PC-3 (cell line): ENCODE results near the gene NSMF. TPM values are rescaled to one million over a fixed set of nuclear protein-coding genes. Genes with fewer than 3 reads are reported as not detected.

Experiments used
- ATAC-seq: fragments of 200-7000 bp; cut with Tn5 transposase; 2 replicates; pipeline ENCODE4 v1.9.1; 2020; ENCODE audit warnings: mild to moderate bottlenecking, moderate library complexity
- BruUV-seq: library from RNA; stranded (reverse); fragments of 400-500 nt; replicated peaks from 2 replicates; lab custom pipeline; 2021; lab: Mats Ljungman, UMichigan
- CTCF ChIA-PET: fragments of 300-600 bp; sonication (Branson Sonifier 250); formaldehyde crosslinking; loops from one replicate; lab custom pipeline; 2022; ENCODE audit warnings: antibody characterized with exemption; lab: Charles Lee
- POLR2A ChIA-PET: fragments of 300-600 bp; sonication (Branson Sonifier 250); formaldehyde crosslinking; loops from one replicate; lab custom pipeline; 2022; ENCODE audit warnings: antibody characterized with exemption; ENCODE audit not compliant: unreplicated experiment; lab: Charles Lee
- DNase-seq: peaks from one replicate; pipeline ENCODE4 v3.0.0-alpha.2; 2015
- H2AFZ ChIP-seq: fragments of 300-600 bp; sonication (generic); 2 replicates; pipeline ENCODE4 v1.6.0; 2016; ENCODE audit warnings: antibody characterized with exemption, low read length
- H3F3A ChIP-seq: fragments of 300-600 bp; sonication (generic); one replicate; pipeline ENCODE4 v1.6.0; 2017; ENCODE audit warnings: antibody characterized with exemption, low read length, control low read depth, mild to moderate bottlenecking; ENCODE audit not compliant: unreplicated experiment
- H3K27ac ChIP-seq: fragments of 300-600 bp; sonication (generic); 2 replicates; pipeline ENCODE4 v1.5.1; 2016; ENCODE audit warnings: mild to moderate bottlenecking, low read length
- H3K27me3 ChIP-seq: fragments of 300-600 bp; sonication (generic); 2 replicates; pipeline ENCODE4 v1.6.1; 2016; ENCODE audit warnings: low read length, mixed read lengths
- H3K36me3 ChIP-seq: fragments of 300-600 bp; sonication (generic); 2 replicates; pipeline ENCODE4 v1.6.1; 2016; ENCODE audit warnings: low read depth, mixed run types, low read length, mixed read lengths
- H3K4me1 ChIP-seq: fragments of 300-600 bp; sonication (generic); 2 replicates; pipeline ENCODE4 v1.5.1; 2016; ENCODE audit warnings: low read length; ENCODE audit not compliant: insufficient read depth
- H3K4me2 ChIP-seq: fragments of 300-600 bp; sonication (generic); 2 replicates; pipeline ENCODE4 v1.6.0; 2016; ENCODE audit warnings: low read length
- H3K4me3 ChIP-seq: fragments of 300-600 bp; sonication (generic); 2 replicates; pipeline ENCODE4 v1.5.1; 2016; ENCODE audit warnings: mild to moderate bottlenecking, low read length, mixed read lengths
- H3K79me2 ChIP-seq: fragments of 300-600 bp; sonication (generic); 2 replicates; pipeline ENCODE4 v1.6.1; 2017; ENCODE audit warnings: low read length, mixed read lengths
- H3K9ac ChIP-seq: fragments of 300-600 bp; sonication (generic); 2 replicates; pipeline ENCODE4 v1.6.0; 2016; ENCODE audit warnings: mild to moderate bottlenecking, low read length
- H3K9me2 ChIP-seq: fragments of 300-600 bp; sonication (generic); replicated peaks from 2 replicates; pipeline ENCODE4 v1.6.1; 2016; ENCODE audit warnings: mixed run types, low read length, mixed read lengths
- H3K9me3 ChIP-seq: fragments of 300-600 bp; sonication (generic); 2 replicates; pipeline ENCODE4 v1.6.1; 2016; ENCODE audit warnings: low read length, mixed read lengths
- H4K20me1 ChIP-seq: fragments of 300-600 bp; sonication (generic); 2 replicates; pipeline ENCODE4 v1.6.1; 2016; ENCODE audit warnings: low read length, mixed read lengths
- CTCF ChIP-seq: fragments of 300-600 bp; sonication (generic); conservative IDR thresholded peaks from 2 replicates; pipeline ENCODE4 v1.5.1; 2017; ENCODE audit warnings: antibody characterized with exemption, low read depth, mild to moderate bottlenecking, low read length
- EZH2 ChIP-seq: fragments of 300-600 bp; sonication (generic); IDR thresholded peaks from one replicate; pipeline ENCODE4 v1.6.1; 2017; ENCODE audit warnings: antibody characterized with exemption, mild to moderate bottlenecking, low read length; ENCODE audit not compliant: unreplicated experiment
- EZH2phosphoT487 ChIP-seq: fragments of 300-600 bp; sonication (generic); IDR thresholded peaks from 2 replicates; pipeline ENCODE4 v1.6.1; 2018; ENCODE audit warnings: mild to moderate bottlenecking, antibody characterized with exemption, low read length, borderline replicate concordance
- intact Hi-C: fragments of 100-400 bp; cut with micrococcal nuclease; formaldehyde crosslinking; loops from 2 replicates; pipeline ENCODE4 v1.9.0; 2023
- total RNA-seq: library from RNA; depleted of rRNA; stranded (reverse); fragments of >200 nt; gene quantifications from 2 replicates; pipeline ENCODE4 v1.2.3, GENCODE V29; 2014

The NSMF gene
- total RNA-seq, 1 experiment from 2014 or later: 30.8 TPM

GRCh38 chr9:137455359-137455991, 3.7 kb downstream of the NSMF start:
- CTCF ChIA-PET: no interaction called here
- no peaks in the 10 kb centered on the region for H4K20me1 ChIP-seq
- H3K9me2 ChIP-seq: no peaks in the 10 kb centered on the region
- no peaks in the 10 kb centered on the region for H3K36me3 ChIP-seq
- no TSS peak for BruUV-seq
- H3K9ac ChIP-seq: no peak overlapping the region
- DNase-seq (no peak), ATAC-seq (no peak)
- H3K27me3 ChIP-seq: no peaks in the 10 kb centered on the region
- no peak overlapping the region for H2AFZ ChIP-seq
- peaks cover 13% of the 10 kb centered on the region; the same call in 1 of the 2 replicates for H3K79me2 ChIP-seq
- no peak overlapping the region for H3K4me2 ChIP-seq
- TF ChIP-seq EZH2phosphoT487 (no peak), CTCF (no peak), EZH2 (no peak)
- H3K4me3 ChIP-seq: no peak overlapping the region
- POLR2A ChIA-PET: no interaction called here
- no peak overlapping the region for H3K27ac ChIP-seq
- no peaks in the 10 kb centered on the region for H3F3A ChIP-seq
- H3K9me3 ChIP-seq: no peaks in the 10 kb centered on the region
- intact Hi-C loops: no loop called here
- peaks cover 4% of the 10 kb centered on the region; the same call in 1 of the 2 replicates for H3K4me1 ChIP-seq

- Histone ChIP-seq H3K27me3 (no peaks in the 10 kb centered on the region), H2AFZ (no peak overlapping the region), H3K4me3 (no peak overlapping the region), H3K79me2 (peaks cover 13% of the 10 kb centered on the region; the same call in 1 of the 2 replicates), H3F3A (no peaks in the 10 kb centered on the region), H3K27ac (no peak overlapping the region), H3K4me1 (peaks cover 4% of the 10 kb centered on the region; the same call in 1 of the 2 replicates), H3K36me3 (no peaks in the 10 kb centered on the region), H3K9me3 (no peaks in the 10 kb centered on the region), H3K4me2 (no peak overlapping the region), H3K9me2 (no peaks in the 10 kb centered on the region), H3K9ac (no peak overlapping the region), H4K20me1 (no peaks in the 10 kb centered on the region)
- ChIA-PET POLR2A (no interaction called here), CTCF (no interaction called here)
- intact Hi-C loops: no loop called here
- DNase-seq (no peak), ATAC-seq (no peak)
- no TSS peak for BruUV-seq
- TF ChIP-seq EZH2 (no peak), EZH2phosphoT487 (no peak)
Observed at GRCh38 chr9:137454597-137455358, 4.4 kb downstream of the NSMF start.

- no peaks in the 10 kb centered on the region for H3K36me3 ChIP-seq
- H3K79me2 ChIP-seq: peaks cover 13% of the 10 kb centered on the region; the same call in 1 of the 2 replicates
- no peaks in the 10 kb centered on the region for H4K20me1 ChIP-seq
- H3K27ac ChIP-seq: no peak overlapping the region
- H3K9ac ChIP-seq: no peak overlapping the region
- ChIA-PET POLR2A (no interaction called here), CTCF (no interaction called here)
- DNase-seq (no peak), ATAC-seq (no peak)
- no peak overlapping the region for H3K4me2 ChIP-seq
- no peaks in the 10 kb centered on the region for H3K9me3 ChIP-seq
- intact Hi-C loops: no loop called here
- H3K27me3 ChIP-seq: no peaks in the 10 kb centered on the region
- no peak overlapping the region for H2AFZ ChIP-seq
- no peaks in the 10 kb centered on the region for H3K9me2 ChIP-seq
- no peak overlapping the region for H3K4me3 ChIP-seq
- no peaks in the 10 kb centered on the region for H3F3A ChIP-seq
- no peaks in the 10 kb centered on the region for H3K4me1 ChIP-seq
- no TSS peak for BruUV-seq
- TF ChIP-seq CTCF (no peak), EZH2phosphoT487 (no peak), EZH2 (no peak)
Observed at GRCh38 chr9:137454145-137454596, 5.0 kb downstream of the NSMF start.
